Caco-2 (cell line): ENCODE results near the gene AQP6. TPM values are rescaled to one million over a fixed set of nuclear protein-coding genes. Genes with fewer than 3 reads are reported as not detected.

Experiments used
- BruUV-seq: library from RNA; stranded (reverse); fragments of 400-500 nt; replicated peaks from 2 replicates; lab custom pipeline; 2021; lab: Mats Ljungman, UMichigan
- CTCF ChIA-PET: fragments of 300-600 bp; sonication (Branson Sonifier 250); formaldehyde crosslinking; loops from one replicate; lab custom pipeline; 2022; ENCODE audit warnings: antibody characterized with exemption; lab: Charles Lee
- POLR2A ChIA-PET: fragments of 300-600 bp; sonication (Branson Sonifier 250); formaldehyde crosslinking; loops from one replicate; lab custom pipeline; 2022; ENCODE audit warnings: antibody characterized with exemption; lab: Charles Lee
- DNase-seq, 2 experiments: peaks; one replicate each; pipeline versions ENCODE4 v3.0.0 to v3.0.0-alpha.2; 2020 to 2022
- H3K27me3 ChIP-seq: replicated peaks from 2 replicates; pipeline ENCODE4 v1.6.0; 2011; ENCODE audit warnings: low read length; ENCODE audit not compliant: control insufficient read depth, insufficient read depth
- H3K36me3 ChIP-seq: 2 replicates; pipeline ENCODE4 v1.5.1; 2011; ENCODE audit warnings: low read length; ENCODE audit not compliant: control insufficient read depth, insufficient read depth
- H3K4me1 ChIP-seq: fragments of 250-450 bp; sonication (Bioruptor Pico); 2 replicates; pipeline ENCODE4 v1.5.1; 2020; ENCODE audit warnings: mild to moderate bottlenecking
- H3K4me3 ChIP-seq: 2 replicates; pipeline ENCODE4 v1.5.1; 2011; ENCODE audit warnings: low read depth, mild to moderate bottlenecking, control low read depth, low read length
- H3K9me3 ChIP-seq: fragments of 250-450 bp; sonication (Bioruptor Pico); 2 replicates; pipeline ENCODE4 v1.5.1; 2020; ENCODE audit warnings: mild to moderate bottlenecking, moderate library complexity
- H3K27ac Mint-ChIP-seq: one replicate; pipeline ENCODE4 v1.8.0; 2022; ENCODE audit warnings: mixed read lengths; ENCODE audit not compliant: unreplicated experiment
- H3K27me3 Mint-ChIP-seq: one replicate; pipeline ENCODE4 v1.8.0; 2022; ENCODE audit warnings: mixed read lengths; ENCODE audit not compliant: insufficient read depth, unreplicated experiment
- H3K36me3 Mint-ChIP-seq: one replicate; pipeline ENCODE4 v1.8.0; 2022; ENCODE audit warnings: mild to moderate bottlenecking, mixed read lengths; ENCODE audit not compliant: insufficient read depth, unreplicated experiment
- H3K4me1 Mint-ChIP-seq: one replicate; pipeline ENCODE4 v1.8.0; 2022; ENCODE audit warnings: low read depth, mixed read lengths; ENCODE audit not compliant: unreplicated experiment
- H3K4me3 Mint-ChIP-seq: one replicate; pipeline ENCODE4 v1.8.0; 2022; ENCODE audit warnings: mild to moderate bottlenecking, moderate library complexity, mixed read lengths; ENCODE audit not compliant: unreplicated experiment
- H3K9me3 Mint-ChIP-seq: one replicate; pipeline ENCODE4 v1.8.0; 2022; ENCODE audit warnings: mixed read lengths; ENCODE audit not compliant: unreplicated experiment
- CTCF ChIP-seq, 2 experiments: fragments of 200-600 bp in 1 of 2; IDR thresholded peaks; 1 replicate in 1 of 2; 2 replicates in 1 of 2; pipeline versions ENCODE4 v1.5.1 to v1.8.0; 2011 to 2022; ENCODE audit warnings: antibody characterized with exemption in 1 of 2, control low read depth in 1 of 2, inconsistent platforms in 1 of 2, low read depth in 1 of 2, low read length in 1 of 2, mild to moderate bottlenecking in 1 of 2, moderate library complexity in 1 of 2; ENCODE audit not compliant: insufficient read depth in 1 of 2, severe bottlenecking in 1 of 2, unreplicated experiment in 1 of 2
- intact Hi-C: fragments of 100-400 bp; cut with micrococcal nuclease; formaldehyde crosslinking; loops from one replicate; pipeline ENCODE4 v1.10.0; 2022; ENCODE audit not compliant: unreplicated experiment
- total RNA-seq: library from RNA; stranded (reverse); gene quantifications from 2 replicates; pipeline ENCODE4 v1.2.3, GENCODE V29; 2022

Gene AQP6
- total RNA-seq, 1 experiment from 2014 or later: not detected

GRCh38 chr12:49923880-49924556, 48.7 kb upstream of the AQP6 start:
- CTCF ChIA-PET: no interaction called here
- no peaks in the 10 kb centered on the region for H3K27me3 ChIP-seq
- no peaks in the 10 kb centered on the region for H3K27me3 Mint-ChIP-seq

GRCh38 chr12:49924628-49925246, 48.0 kb upstream of the AQP6 start:
- no peaks in the 10 kb centered on the region for H3K36me3 Mint-ChIP-seq
- H3K4me3 ChIP-seq: no peak overlapping the region
- H3K27me3 ChIP-seq: no peaks in the 10 kb centered on the region
- TF ChIP-seq CTCF (IDR thresholded peaks at IDR 0.05; ENCODE audit: insufficient read depth in 1 of 2, low read depth in 1 of 2, low read length in 1 of 2, severe bottlenecking in 1 of 2, unreplicated experiment in 1 of 2): no peak
- H3K9me3 Mint-ChIP-seq: no peaks in the 10 kb centered on the region
- DNase-seq: no peak
- POLR2A ChIA-PET: no interaction called here
- no peaks in the 10 kb centered on the region for H3K4me1 Mint-ChIP-seq
- CTCF ChIA-PET: no interaction called here
- H3K36me3 ChIP-seq: no peaks in the 10 kb centered on the region
- no TSS peak for BruUV-seq
- H3K4me1 ChIP-seq: no peaks in the 10 kb centered on the region
- H3K27me3 Mint-ChIP-seq: no peaks in the 10 kb centered on the region
- no peak overlapping the region for H3K27ac Mint-ChIP-seq
- H3K4me3 Mint-ChIP-seq: no peak overlapping the region
- no peaks in the 10 kb centered on the region for H3K9me3 ChIP-seq
- intact Hi-C loops: no loop called here

More at GRCh38 chr12:49923880-49924556, 48.7 kb upstream of the AQP6 start:
- no peak overlapping the region for H3K4me3 ChIP-seq
- POLR2A ChIA-PET: no interaction called here
- Mint-ChIP-seq H3K4me3 (no peak overlapping the region), H3K27ac (no peak overlapping the region), H3K9me3 (no peaks in the 10 kb centered on the region), H3K36me3 (no peaks in the 10 kb centered on the region), H3K4me1 (no peaks in the 10 kb centered on the region)
- H3K9me3 ChIP-seq: no peaks in the 10 kb centered on the region
- no peak for TF ChIP-seq CTCF (IDR thresholded peaks at IDR 0.05; ENCODE audit: insufficient read depth in 1 of 2, low read depth in 1 of 2, low read length in 1 of 2, severe bottlenecking in 1 of 2, unreplicated experiment in 1 of 2)
- BruUV-seq: no TSS peak
- no peaks in the 10 kb centered on the region for H3K36me3 ChIP-seq
- DNase-seq: no peak
- intact Hi-C loops: no loop called here
- no peaks in the 10 kb centered on the region for H3K4me1 ChIP-seq

DNA sequence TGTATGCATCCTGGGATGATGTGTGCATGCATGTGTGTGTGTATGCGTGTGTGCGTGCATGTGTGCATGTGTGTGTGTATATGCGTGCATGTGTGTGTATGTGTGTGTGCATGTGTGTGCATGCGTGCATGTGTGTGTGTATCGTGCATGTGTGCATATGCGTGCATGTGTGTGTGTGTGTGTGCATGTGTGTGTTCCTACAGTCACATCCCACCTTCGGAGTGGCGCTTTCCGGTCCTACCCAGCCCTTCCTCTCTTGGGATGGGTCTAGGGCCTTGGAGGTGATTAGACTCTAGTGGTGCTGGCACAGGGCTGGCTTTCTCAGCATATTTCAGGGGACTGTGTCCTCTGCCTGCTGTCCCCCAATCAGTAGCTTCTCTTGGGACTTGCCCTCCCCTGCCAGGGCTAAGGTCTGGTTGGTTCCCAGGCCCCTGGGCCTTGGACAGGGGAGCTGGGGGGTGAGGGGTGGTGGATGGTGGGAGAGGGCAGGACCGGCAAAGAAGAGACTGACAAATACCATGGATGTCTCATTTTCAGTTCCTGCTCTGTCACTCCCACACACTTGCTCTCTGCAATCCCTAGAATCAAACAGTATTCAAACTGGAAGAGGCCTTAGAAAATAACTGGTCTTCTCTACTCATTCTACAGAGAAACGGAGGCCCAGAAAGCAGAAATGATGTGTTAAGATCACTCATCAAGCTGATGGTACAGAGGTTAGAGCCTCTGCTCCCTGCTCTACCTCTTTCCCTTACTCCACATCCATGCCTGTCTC, 47.1 kb upstream of the AQP6 start:
- intact Hi-C loops: no loop called here
- POLR2A ChIA-PET: no interaction called here
- no peaks in the 10 kb centered on the region for H3K36me3 ChIP-seq
- Mint-ChIP-seq H3K4me3 (no peak overlapping the region), H3K27me3 (no peaks in the 10 kb centered on the region), H3K27ac (no peak overlapping the region), H3K9me3 (no peaks in the 10 kb centered on the region), H3K4me1 (no peaks in the 10 kb centered on the region), H3K36me3 (no peaks in the 10 kb centered on the region)
- no peaks in the 10 kb centered on the region for H3K9me3 ChIP-seq
- H3K4me1 ChIP-seq: no peaks in the 10 kb centered on the region
- TF ChIP-seq CTCF (IDR thresholded peaks at IDR 0.05; ENCODE audit: insufficient read depth in 1 of 2, low read depth in 1 of 2, low read length in 1 of 2, severe bottlenecking in 1 of 2, unreplicated experiment in 1 of 2): no peak
- H3K4me3 ChIP-seq: no peak overlapping the region
- no peak for DNase-seq
- CTCF ChIA-PET: no interaction called here
- no peaks in the 10 kb centered on the region for H3K27me3 ChIP-seq
- no TSS peak for BruUV-seq
